Thyroid gland (tissue), 4 donors: Measurements from ENCODE around the gene KCNJ15. TPM values are rescaled to one million over a fixed set of nuclear protein-coding genes. Genes with fewer than 3 reads are reported as not detected.

Experiments
- DNase-seq, 2 donors: peaks; one replicate each; pipeline ENCODE4 v3.0.0-alpha.2; 2019
- H3K27ac ChIP-seq, 3 donors: fragments of 200-600 bp; sonication (generic); 1 replicate in 2 of 3; 2 replicates in 1 of 3; pipeline ENCODE4 v1.5.1; 2016 to 2019; ENCODE audit warnings: mild to moderate bottlenecking in 1 of 3, moderate library complexity in 1 of 3
- H3K27me3 ChIP-seq: fragments of 200-600 bp; sonication (generic); one replicate; pipeline ENCODE4 v1.5.1; 2019
- H3K36me3 ChIP-seq, 2 donors: fragments of 200-600 bp; sonication (generic); one replicate each; pipeline ENCODE4 v1.5.1; 2016 to 2019
- H3K4me1 ChIP-seq, 2 donors: fragments of 200-600 bp; sonication (generic); one replicate each; pipeline ENCODE4 v1.5.1; 2017 to 2019
- H3K4me3 ChIP-seq, 3 donors: fragments of 200-600 bp; sonication (generic); replicated peaks in 1 of 3; 1 replicate in 2 of 3; 2 replicates in 1 of 3; pipeline ENCODE4 v1.5.1; 2016; ENCODE audit warnings: mild to moderate bottlenecking in 1 of 3
- H3K9me3 ChIP-seq: fragments of 200-600 bp; sonication (generic); one replicate; pipeline ENCODE4 v1.5.1; 2017
- CTCF ChIP-seq, 6 experiments: fragments of 200-600 bp in 3 of 6; fragments of 450-650 bp in 3 of 6; sonication (generic) in 3 of 6; IDR thresholded peaks; one replicate each; pipeline ENCODE4 v1.5.1; 2016 to 2019; ENCODE audit warnings: antibody characterized with exemption in 6 of 6, mild to moderate bottlenecking in 2 of 6, inconsistent platforms in 1 of 6, moderate library complexity in 1 of 6
- POLR2A ChIP-seq, 2 donors: fragments of 450-650 bp; IDR thresholded peaks; one replicate each; pipeline ENCODE4 v1.6.1; 2017; ENCODE audit warnings: antibody characterized with exemption in 2 of 2, mild to moderate bottlenecking in 2 of 2, moderate library complexity in 1 of 2
- WGBS, 2 donors: methylation state at CpG; one replicate each; pipeline ENCODE4 v1.1.5; 2017; 5-methylcytosine and 5-hydroxymethylcytosine counted together
- intact Hi-C: fragments of 100-400 bp; cut with DNase I; formaldehyde crosslinking; loops from one replicate; pipeline ENCODE4 v1.15.1; 2023
- total RNA-seq, 4 donors: library from RNA; depleted of rRNA; stranded (reverse); fragments of >200 nt; gene quantifications; one replicate each; pipeline ENCODE4 v1.2.3, GENCODE V29; 2016

Gene KCNJ15
- total RNA-seq, 4 donors from 2014 or later = 29.2 to 71.2 (median 59.5) TPM

- no peak for TF ChIP-seq CTCF (IDR thresholded peaks at IDR 0.05)
- TF ChIP-seq POLR2A (IDR thresholded peaks at IDR 0.05) = no peak
- DNase-seq = no peak
- Histone ChIP-seq H3K9me3 (no peaks in the 10 kb centered on the region), H3K36me3 (no peaks in the 10 kb centered on the region), H3K4me3 (no peak overlapping the region), H3K27me3 (no peaks in the 10 kb centered on the region), H3K27ac (peak overlapping the region; percentile 79 to 93 (median 85)), H3K4me1 (peaks cover 66 to 83% of the 10 kb centered on the region in 2 donors)
- WGBS, 2 donors = 88 to 91% methylated on average over 2 of the region's 2 CpGs
- intact Hi-C loops = loop anchor here (10.0 kb wide), 1 partner anchor 50 kb away; no protein-coding TSS in a partner anchor
Observed at GRCh38 chr21:38294609-38295008, 37.8 kb downstream of the KCNJ15 start.

- no peaks in the 10 kb centered on the region for H3K27me3 ChIP-seq
- no peak for TF ChIP-seq CTCF (IDR thresholded peaks at IDR 0.05)
- 43 to 51% methylated on average over 8 of the region's 8 CpGs for WGBS, 2 donors
- H3K4me3 ChIP-seq = no peak overlapping the region
- H3K36me3 ChIP-seq = no peaks in the 10 kb centered on the region
- no peaks in the 10 kb centered on the region for H3K9me3 ChIP-seq
- peak in 1 of 2 donors; percentile 32 for DNase-seq
- peaks cover 67 to 90% of the 10 kb centered on the region in 2 donors for H3K4me1 ChIP-seq
- H3K27ac ChIP-seq = peak overlapping the region; percentile 72 to 93 (median 85)
- intact Hi-C loops = loop anchor here (10.0 kb wide), 1 partner anchor 49 kb away; no protein-coding TSS in a partner anchor
Observed at GRCh38 chr21:38295997-38296764, 39.4 kb downstream of the KCNJ15 start.

GRCh38 chr21:38297194-38297631, 40.4 kb downstream of the KCNJ15 start:
- intact Hi-C loops = loop anchor here (10.0 kb wide), 1 partner anchor 48 kb away; no protein-coding TSS in a partner anchor
- 7 to 22% methylated on average over 3 of the region's 3 CpGs for WGBS, 2 donors
- Histone ChIP-seq H3K27me3 (no peaks in the 10 kb centered on the region), H3K27ac (peak overlapping the region; percentile 72 to 93 (median 85)), H3K4me3 (no peak overlapping the region), H3K36me3 (no peaks in the 10 kb centered on the region), H3K9me3 (no peaks in the 10 kb centered on the region), H3K4me1 (peaks cover 69 to 92% of the 10 kb centered on the region in 2 donors)
- DNase-seq = peak; percentile 86 to 89
- TF ChIP-seq POLR2A (IDR thresholded peaks at IDR 0.05) (peak in 1 of 2 donors; percentile 26), CTCF (IDR thresholded peaks at IDR 0.05) (no peak)

- intact Hi-C loops = loop anchor here (10.0 kb wide), 1 partner anchor 47 kb away; no protein-coding TSS in a partner anchor
- TF ChIP-seq POLR2A (IDR thresholded peaks at IDR 0.05) (no peak), CTCF (IDR thresholded peaks at IDR 0.05) (no peak)
- H3K36me3 ChIP-seq = no peaks in the 10 kb centered on the region
- H3K4me3 ChIP-seq = no peak overlapping the region
- no peaks in the 10 kb centered on the region for H3K9me3 ChIP-seq
- peaks cover 63 to 92% of the 10 kb centered on the region in 2 donors for H3K4me1 ChIP-seq
- H3K27ac ChIP-seq = peak overlapping the region; percentile 72 to 93 (median 85)
- H3K27me3 ChIP-seq = no peaks in the 10 kb centered on the region
- no peak for DNase-seq
- WGBS, 2 donors = 82 to 89% methylated on average over 3 of the region's 3 CpGs
Observed at GRCh38 chr21:38297871-38298270, 41.1 kb downstream of the KCNJ15 start.

GRCh38 chr21:38298832-38299231, 42.0 kb downstream of the KCNJ15 start:
- H3K27ac ChIP-seq = peak overlapping the region in 2 of 3 donors; percentile 72 to 93
- H3K9me3 ChIP-seq = no peaks in the 10 kb centered on the region
- 90% methylated on average over 3 of the region's 3 CpGs for WGBS, 2 donors
- no peak overlapping the region for H3K4me3 ChIP-seq
- intact Hi-C loops = loop anchor here (10.0 kb wide), 1 partner anchor 46 kb away; no protein-coding TSS in a partner anchor
- DNase-seq = no peak
- no peaks in the 10 kb centered on the region for H3K27me3 ChIP-seq
- no peaks in the 10 kb centered on the region for H3K36me3 ChIP-seq
- TF ChIP-seq CTCF (IDR thresholded peaks at IDR 0.05) (no peak), POLR2A (IDR thresholded peaks at IDR 0.05) (no peak)
- H3K4me1 ChIP-seq = peaks cover 53 to 88% of the 10 kb centered on the region in 2 donors
